SK-N-SH treated with all-trans-retinoic acid at 6 μM for 48 hours (cell line): ENCODE data around the gene ZBTB11.

Experiments used
- CREB5 ChIP-seq: fragments of 250-450 bp; sonication (Bioruptor Pico); IDR thresholded peaks from 2 replicates; pipeline ENCODE4 v1.5.1; 2020; ENCODE audit warnings: low read depth, mild to moderate bottlenecking, moderate library complexity
- CSDC2 ChIP-seq: fragments of 250-450 bp; sonication (Bioruptor Pico); IDR thresholded peaks from 2 replicates; pipeline ENCODE4 v1.5.0; 2020; ENCODE audit warnings: mild to moderate bottlenecking, moderate library complexity
- PATZ1 ChIP-seq: fragments of 250-450 bp; sonication (Bioruptor Pico); IDR thresholded peaks from 2 replicates; pipeline ENCODE4 v1.8.0; 2020; ENCODE audit warnings: mild to moderate bottlenecking, moderate library complexity, borderline replicate concordance
- PPARA ChIP-seq: fragments of 250-450 bp; sonication (Bioruptor Pico); IDR thresholded peaks from 2 replicates; pipeline ENCODE4 v1.5.0; 2020; ENCODE audit warnings: mild to moderate bottlenecking, borderline replicate concordance
- RARB ChIP-seq: fragments of 250-450 bp; sonication (Bioruptor Pico); IDR thresholded peaks from 2 replicates; pipeline ENCODE4 v1.8.0; 2021; ENCODE audit warnings: mild to moderate bottlenecking, moderate library complexity
- ZFP3 ChIP-seq: fragments of 250-450 bp; sonication (Bioruptor Pico); IDR thresholded peaks from 2 replicates; pipeline ENCODE4 v1.5.0; 2020; ENCODE audit warnings: mild to moderate bottlenecking, moderate library complexity
- ZNF70 ChIP-seq: fragments of 450-650 bp; formaldehyde crosslinking; IDR thresholded peaks from 2 replicates; pipeline ENCODE4 v1.5.0; 2020; ENCODE audit warnings: mild to moderate bottlenecking, moderate library complexity

GRCh38 chr3:101695779-101696372, 18.9 kb upstream of the ZBTB11 start:
- no peak for TF ChIP-seq RARB (CRISPR knock-in tag)
- no peak for TF ChIP-seq CSDC2 (CRISPR knock-in tag)
- no peak for TF ChIP-seq ZNF70
- TF ChIP-seq PATZ1 (CRISPR knock-in tag): no peak
- no peak for TF ChIP-seq PPARA (CRISPR knock-in tag)
- TF ChIP-seq CREB5 (CRISPR knock-in tag): no peak
- no peak for TF ChIP-seq ZFP3 (CRISPR knock-in tag)
